Activated CD4-positive, alpha-beta T cell treated with anti-CD3 and anti-CD28 coated beads, Interleukin-2, Interleukin-4, amounts not matched to agents 100 ng/mL and 50 ng/mL, durations not matched to agents 16 hours and 8 hours (primary cell): ENCODE measurements around the gene SLF2.

Source experiments
- DNase-seq: peaks from one replicate; pipeline ENCODE4 v3.0.0-alpha.2; 2020; ENCODE audit warnings: low spot score

The SLF2 gene

DNA sequence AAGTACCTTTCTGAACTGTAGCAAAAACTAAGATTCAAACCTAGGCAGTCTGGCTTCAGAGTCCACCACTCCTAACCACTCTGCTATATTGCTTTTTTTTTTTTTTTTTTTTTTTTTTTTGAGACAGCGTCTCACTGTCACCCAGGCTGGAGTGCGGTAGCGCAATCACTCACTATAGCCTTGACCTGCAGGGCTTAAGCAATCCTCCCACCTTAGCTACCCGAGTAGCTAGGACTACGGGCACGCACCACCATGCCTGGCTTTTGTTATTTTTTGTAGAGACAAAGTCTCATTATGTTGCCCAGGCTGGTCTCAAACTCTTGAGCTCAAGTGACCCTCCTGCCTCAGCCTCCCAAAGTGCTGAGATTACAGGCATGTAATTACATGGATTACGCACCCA is 10.1 kb upstream of the SLF2 start:
- DNase-seq = no peak

GRCh38 chr10:100904917-100905316 is 7.8 kb upstream of the SLF2 start:
- DNase-seq = no peak

- no peak for DNase-seq
Observed at GRCh38 chr10:100907175-100907574, 5.6 kb upstream of the SLF2 start.

DNA sequence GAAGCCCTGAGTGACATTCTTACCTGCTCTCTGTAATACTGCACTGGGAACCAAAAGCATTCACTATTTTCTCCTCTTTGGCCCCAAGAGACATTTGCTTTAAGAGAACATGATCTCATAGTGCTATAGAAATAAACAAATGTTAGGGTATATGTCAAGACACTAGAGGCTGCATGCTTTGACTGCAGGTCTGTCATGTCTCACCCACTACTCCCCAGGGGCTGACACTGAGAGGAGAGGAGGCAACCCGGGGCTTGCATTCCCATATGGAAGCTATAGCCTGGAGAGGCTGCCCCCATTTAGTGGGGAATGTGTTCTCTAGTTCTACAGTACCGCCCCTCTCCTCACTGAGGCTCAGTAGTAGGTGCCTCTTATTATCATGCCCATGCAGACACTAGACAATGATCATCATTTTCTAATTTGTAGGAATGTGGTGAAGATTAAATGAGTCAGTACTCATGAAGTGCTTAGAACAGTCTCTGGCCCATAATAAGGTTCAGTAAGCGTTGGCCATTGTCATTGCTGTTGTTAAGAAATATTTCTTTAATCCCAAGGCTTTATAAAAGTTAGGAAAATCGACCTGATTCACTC is 4.9 kb upstream of the SLF2 start:
- DNase-seq = no peak

DNA sequence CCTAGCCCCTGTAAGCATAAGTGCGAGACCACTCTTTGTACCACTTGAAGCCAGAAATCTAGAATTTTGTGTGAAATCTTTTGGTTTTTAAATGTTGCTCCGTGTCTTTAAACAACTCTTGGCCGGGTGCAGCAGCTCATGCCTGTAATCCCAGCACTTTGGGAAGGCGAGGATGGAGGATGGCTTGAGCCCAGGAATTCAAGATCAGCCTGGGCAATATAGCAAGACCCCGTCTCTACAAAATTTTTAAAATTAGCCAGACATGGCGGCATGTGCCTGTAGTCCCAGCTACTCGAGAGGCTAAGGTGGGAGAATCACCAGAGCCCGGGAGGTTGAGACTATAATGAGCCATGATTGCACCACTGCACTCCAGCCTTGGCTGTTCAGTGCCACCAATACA is 4.4 kb upstream of the SLF2 start:
- DNase-seq = no peak

DNA sequence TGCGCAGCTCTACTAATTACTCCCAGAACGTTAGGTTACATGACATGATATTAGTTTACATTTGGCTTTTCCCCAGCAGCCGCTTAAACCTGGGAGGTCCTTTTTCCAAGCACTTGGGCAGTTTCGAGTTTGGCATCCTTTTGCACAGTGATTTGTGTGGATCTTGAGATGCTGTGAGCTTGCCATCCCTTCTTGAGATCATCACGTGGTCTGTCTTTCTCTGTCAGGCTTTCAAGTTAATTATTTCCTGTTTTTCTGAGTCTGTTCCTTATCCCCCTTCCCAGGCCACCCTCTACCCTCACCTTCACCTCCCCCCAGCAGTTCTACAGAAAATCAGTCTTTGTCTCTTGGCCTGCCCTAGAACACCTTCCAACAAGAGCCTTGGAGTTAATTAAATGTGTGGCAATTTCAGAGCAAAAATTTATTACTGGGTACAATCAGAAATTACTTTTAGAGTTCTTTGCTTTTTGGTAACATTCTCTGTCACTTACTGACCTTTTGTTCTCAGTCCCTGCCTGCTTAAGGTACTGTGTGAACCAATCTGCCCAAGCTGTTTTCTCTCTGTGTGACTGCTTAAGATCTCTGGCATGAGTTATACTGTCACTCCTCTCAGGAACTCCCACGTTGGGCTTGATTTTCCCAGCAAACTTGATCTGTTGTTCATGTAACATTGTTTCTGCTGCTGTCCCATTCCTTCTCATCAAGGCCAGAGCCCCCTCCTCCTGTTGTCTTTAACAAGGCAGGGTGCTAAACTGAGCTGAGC is 3.1 kb upstream of the SLF2 start:
- no peak for DNase-seq

- no peak for DNase-seq
Observed at GRCh38 chr10:100911472-100911871, 1.3 kb upstream of the SLF2 start.

DNA sequence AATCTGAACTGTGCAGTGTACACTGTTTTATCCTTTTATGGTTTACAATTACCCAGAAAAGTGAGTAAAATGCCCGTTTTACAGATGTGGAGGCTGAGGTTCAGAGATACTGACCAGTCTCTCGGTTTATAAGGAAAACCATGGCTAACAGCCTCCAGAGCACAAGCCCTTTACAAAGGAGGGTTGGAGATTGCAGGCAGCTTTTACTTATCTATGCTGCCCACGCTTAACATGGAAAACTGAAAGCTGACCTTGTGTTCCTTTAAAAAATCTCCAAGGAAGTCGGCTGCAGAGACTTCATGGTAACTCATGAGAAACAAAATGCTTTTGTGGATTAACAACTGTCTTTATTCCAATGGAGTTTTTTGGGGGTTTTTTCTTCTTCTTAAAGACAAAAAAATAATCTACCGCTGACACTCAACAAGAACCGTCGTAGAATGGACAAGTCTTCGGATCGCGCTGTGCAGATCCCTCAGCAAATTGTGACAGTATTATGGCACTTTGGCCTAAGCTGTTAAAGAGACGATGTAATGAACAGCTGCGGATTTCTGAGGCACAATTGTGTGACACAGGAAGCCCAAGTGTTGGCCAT is 654 bp upstream of the SLF2 start:
- DNase-seq = no peak

DNA sequence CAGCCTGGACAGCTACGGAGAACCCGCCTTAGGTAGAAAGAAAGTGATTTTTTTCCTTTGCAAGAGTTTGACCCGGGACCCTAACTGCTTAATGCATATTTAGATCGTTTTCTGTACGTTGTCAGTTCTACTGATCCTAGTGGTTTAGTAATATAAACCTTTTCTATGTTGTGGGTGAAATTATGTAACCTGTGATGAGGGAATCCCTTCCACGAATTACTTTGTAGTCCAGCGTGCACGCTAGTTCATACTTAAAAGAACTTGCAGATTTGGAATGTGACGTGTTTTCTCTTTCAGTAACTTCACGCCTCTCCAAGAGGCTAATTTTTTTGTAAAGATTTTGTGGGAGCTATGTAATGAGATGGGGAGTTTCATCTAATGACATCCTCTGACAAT is 705 bp downstream of the SLF2 start:
- DNase-seq = peak; percentile 9

GRCh38 chr10:100917071-100917470 is 4.3 kb downstream of the SLF2 start:
- no peak for DNase-seq

- no peak for DNase-seq
Observed at GRCh38 chr10:100923580-100923979, 10.8 kb downstream of the SLF2 start.

GRCh38 chr10:100927266-100927665 is 14.5 kb downstream of the SLF2 start:
- no peak for DNase-seq

DNA sequence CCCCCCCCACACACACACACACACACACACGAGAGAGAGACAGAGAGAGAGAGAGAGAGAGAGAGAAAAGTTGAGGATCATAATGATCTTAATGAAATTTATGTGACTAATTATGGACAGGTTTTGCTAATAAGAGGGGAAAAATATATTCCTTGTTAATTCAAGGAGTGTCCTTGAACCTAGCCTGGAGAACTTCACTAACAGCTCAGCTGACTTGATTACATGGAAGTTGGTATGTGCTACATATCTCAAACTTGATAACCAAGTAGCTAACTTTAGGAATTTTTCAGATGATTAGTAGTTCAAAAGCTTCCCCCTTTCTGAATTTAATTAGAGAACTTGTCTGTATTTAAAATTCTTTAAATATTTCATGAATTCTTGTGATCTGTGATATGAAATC is 15.3 kb downstream of the SLF2 start:
- no peak for DNase-seq

DNA sequence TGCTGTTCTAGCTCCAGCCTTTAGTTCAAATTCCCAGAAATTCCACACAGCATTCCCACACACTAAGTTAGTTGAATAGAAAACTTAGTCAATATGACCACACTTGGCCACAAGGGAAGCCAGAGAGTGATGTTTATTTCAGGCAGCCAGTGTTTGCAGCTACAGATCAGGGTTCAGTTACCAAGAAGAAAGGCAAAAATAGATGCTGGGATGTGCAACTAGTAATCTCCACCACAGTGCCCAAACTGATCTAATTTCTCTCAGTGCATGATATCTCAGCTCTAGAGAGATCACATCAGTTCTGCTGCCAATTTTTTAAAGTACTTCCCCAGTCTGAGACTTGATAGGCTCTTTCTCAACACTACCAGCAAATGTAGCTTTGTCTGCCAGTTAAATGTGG is 17.6 kb downstream of the SLF2 start:
- DNase-seq = no peak

- DNase-seq = peak; percentile 9
Observed at GRCh38 chr10:100934084-100934659, 21.4 kb downstream of the SLF2 start.

GRCh38 chr10:100939763-100940344 is 27.1 kb downstream of the SLF2 start:
- DNase-seq = no peak

GRCh38 chr10:100942229-100942628 is 29.5 kb downstream of the SLF2 start:
- no peak for DNase-seq

DNA sequence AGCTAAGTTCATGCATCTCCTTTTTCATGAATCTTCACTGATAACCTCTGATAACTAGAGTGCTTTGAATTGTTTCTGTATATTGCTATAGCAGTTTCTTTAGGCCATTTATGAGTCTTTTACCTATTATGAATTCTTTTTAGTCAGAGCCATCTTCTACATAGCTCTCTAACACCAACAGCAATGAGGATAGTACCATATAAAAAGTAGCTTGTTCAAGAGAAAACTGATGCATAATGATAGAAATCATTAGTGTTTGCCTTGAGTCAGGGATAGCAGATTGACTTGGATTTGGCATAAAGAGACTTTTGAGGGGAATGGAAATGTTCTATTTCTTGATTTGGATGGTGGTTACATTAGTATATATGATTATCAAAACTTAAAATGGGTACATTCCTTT is 30.7 kb downstream of the SLF2 start:
- no peak for DNase-seq

DNA sequence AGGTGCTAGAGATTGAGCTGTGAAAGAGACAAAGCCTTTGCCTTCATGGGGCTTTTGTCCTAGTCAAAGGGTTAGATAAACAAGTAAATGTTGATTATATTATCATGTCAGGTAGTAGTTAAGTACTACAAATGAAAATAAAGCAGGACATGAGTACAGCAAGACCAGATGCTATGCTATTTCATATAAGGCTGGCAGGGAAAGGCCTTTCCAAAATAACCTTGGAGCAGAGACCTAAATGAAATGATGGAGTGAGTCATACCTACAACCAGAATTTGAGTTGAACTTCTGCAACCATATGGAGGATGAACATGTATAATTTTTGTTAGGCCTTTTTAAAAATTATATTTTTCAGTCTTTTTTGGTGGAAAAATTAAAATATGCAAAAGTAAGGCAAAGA is 33.0 kb downstream of the SLF2 start:
- DNase-seq = no peak

DNA sequence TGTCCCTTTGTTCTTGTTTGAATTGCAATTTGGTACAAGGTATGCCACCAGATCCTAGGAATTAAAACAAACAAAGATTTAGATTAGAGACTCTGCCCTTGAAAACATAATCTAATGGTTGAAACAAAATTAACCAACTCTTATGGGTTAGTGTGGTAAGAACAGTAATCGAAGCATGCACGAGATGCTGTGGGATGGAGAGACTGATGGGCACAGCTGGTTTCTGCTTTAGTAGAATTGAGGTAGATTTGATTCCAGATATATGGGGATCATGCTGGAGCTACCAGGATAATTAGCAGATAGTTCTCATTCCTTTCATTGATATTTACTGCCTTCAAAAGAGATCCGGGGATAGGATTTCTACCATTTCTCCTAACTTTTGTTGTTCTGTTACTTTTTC is 36.2 kb downstream of the SLF2 start:
- DNase-seq = no peak

DNA sequence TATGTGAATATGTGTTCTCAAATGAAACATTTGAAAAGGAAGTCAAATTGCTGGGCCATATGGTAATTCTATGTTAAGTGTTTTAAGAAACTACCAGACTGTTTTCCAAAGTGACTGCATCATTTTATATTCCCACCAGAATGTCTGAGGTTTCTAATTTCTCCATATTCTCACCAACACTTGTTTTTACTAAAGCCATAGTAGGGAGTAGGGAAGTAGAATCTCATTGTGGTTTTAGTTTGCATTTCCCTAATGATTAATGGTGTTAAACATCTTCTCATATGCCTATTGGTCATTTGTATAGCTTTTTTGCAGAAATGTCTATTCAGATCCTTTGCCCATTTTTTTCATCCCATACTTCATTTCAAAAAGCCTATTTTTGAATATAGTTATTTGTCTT is 47.5 kb downstream of the SLF2 start:
- no peak for DNase-seq

DNA sequence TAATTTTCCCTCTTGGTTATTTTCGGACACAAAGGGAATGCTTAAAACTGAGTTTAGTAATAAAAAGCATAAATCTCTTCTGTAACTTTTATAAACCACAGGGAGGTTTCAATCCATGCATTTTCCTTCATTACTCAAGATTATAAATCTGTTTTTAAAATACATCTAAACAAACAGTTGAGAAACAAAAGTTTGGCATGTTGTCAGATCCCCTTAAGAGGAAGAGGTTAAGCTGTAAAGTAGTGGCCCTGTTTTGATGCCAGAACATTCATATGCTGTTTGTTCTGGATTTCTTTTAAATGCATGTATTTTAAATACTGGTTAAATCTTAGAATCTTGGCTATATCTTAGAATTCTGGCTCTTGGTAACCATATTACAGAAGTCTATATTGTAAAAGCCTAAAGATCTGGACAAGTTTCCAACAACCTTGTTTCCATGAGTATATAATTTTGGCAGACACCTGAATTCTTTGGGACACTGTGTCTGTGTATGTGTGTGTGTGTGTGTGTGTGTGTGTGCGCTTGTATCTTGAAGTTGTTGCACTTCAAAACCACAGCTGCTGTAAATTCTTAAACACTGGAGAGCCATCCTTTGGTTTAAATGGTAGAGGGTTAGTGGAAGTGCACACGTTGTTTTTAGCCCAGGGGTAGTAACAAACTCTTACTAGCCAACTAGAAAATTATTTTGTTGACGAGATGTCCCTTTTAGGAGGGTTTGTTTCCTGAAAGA is 49.8 kb downstream of the SLF2 start:
- no peak for DNase-seq
